H1 (cell line): ENCODE results near the gene RMDN2. TPM values are rescaled to one million over a fixed set of nuclear protein-coding genes. Genes with fewer than 3 reads are reported as not detected.
A peak's percentile ranks its signal among the peaks of the same experiment; 100 is the strongest.

ENCODE experiments used
- CTCF ChIA-PET: fragments of 300-600 bp; sonication (Branson Sonifier 250); formaldehyde crosslinking; loops from one replicate; lab custom pipeline; 2021; ENCODE audit not compliant: partially characterized antibody; lab: Charles Lee
- POLR2A ChIA-PET: fragments of 300-600 bp; sonication (Branson Sonifier 250); formaldehyde crosslinking; loops from one replicate; lab custom pipeline; 2021; ENCODE audit warnings: inconsistent platforms; ENCODE audit not compliant: partially characterized antibody; lab: Charles Lee
- DNase-seq, 2 experiments: peaks; one replicate each; pipeline versions ENCODE4 v3.0.0 to v3.0.0-alpha.2; 2010 to 2022; ENCODE audit warnings: low spot score in 2 of 2, low read depth in 1 of 2, mixed read lengths in 1 of 2
- FAIRE-seq: peaks from 2 replicates; lab custom pipeline; 2011; peaks lifted over from hg19 to GRCh38; lab: Jason Lieb, UNC
- H2AFZ ChIP-seq: 2 replicates; pipeline ENCODE4 v1.8.1; 2012; ENCODE audit warnings: low read length, inconsistent platforms
- H2AK5ac ChIP-seq: 2 replicates; pipeline ENCODE4 v1.6.1; 2013; ENCODE audit warnings: low read depth, low read length
- H2BK120ac ChIP-seq: replicated peaks from 2 replicates; pipeline ENCODE3; 2013; ENCODE audit warnings: low read depth, low read length, inconsistent platforms
- H2BK12ac ChIP-seq: 2 replicates; pipeline ENCODE4 v1.6.1; 2013; ENCODE audit warnings: low read depth, low read length
- H2BK15ac ChIP-seq: 2 replicates; pipeline ENCODE4 v1.6.1; 2013; ENCODE audit warnings: low read length
- H2BK20ac ChIP-seq: 2 replicates; pipeline ENCODE4 v1.6.1; 2013; ENCODE audit warnings: low read length
- H2BK5ac ChIP-seq: 2 replicates; pipeline ENCODE4 v1.6.1; 2013; ENCODE audit warnings: low read depth, low read length
- H3K14ac ChIP-seq: 2 replicates; pipeline ENCODE4 v1.6.1; 2013; ENCODE audit warnings: inconsistent platforms; ENCODE audit not compliant: insufficient read length
- H3K18ac ChIP-seq: 2 replicates; pipeline ENCODE4 v1.6.1; 2013; ENCODE audit warnings: low read length; ENCODE audit errors: extremely low read depth
- H3K23ac ChIP-seq: 2 replicates; pipeline ENCODE4 v1.6.1; 2013; ENCODE audit warnings: inconsistent platforms; ENCODE audit not compliant: insufficient read length
- H3K23me2 ChIP-seq: 2 replicates; pipeline ENCODE4 v1.6.1; 2013; ENCODE audit warnings: low read depth, low read length
- H3K27ac ChIP-seq: 2 replicates; pipeline ENCODE4 v1.6.1; 2011; ENCODE audit warnings: low read depth, low read length, inconsistent platforms
- H3K27me3 ChIP-seq, 4 experiments: replicated peaks in 1 of 4; 1 replicate in 1 of 4; 2 replicates in 3 of 4; pipeline versions ENCODE4 v1.6.1 to v1.8.1; 2011 to 2013; ENCODE audit warnings: low read length in 3 of 4, mild to moderate bottlenecking in 3 of 4, inconsistent platforms in 2 of 4, mixed read lengths in 2 of 4, moderate library complexity in 1 of 4; ENCODE audit not compliant: control insufficient read depth in 3 of 4, insufficient read depth in 3 of 4; ENCODE audit errors: extremely low read depth in 1 of 4
- H3K36me3 ChIP-seq, 4 experiments: 2 replicates each; pipeline versions ENCODE4 v1.6.1 to v1.8.1; 2011 to 2013; ENCODE audit warnings: mild to moderate bottlenecking in 4 of 4, low read length in 3 of 4, moderate library complexity in 2 of 4, control low read depth in 1 of 4, inconsistent platforms in 1 of 4; ENCODE audit not compliant: insufficient read depth in 4 of 4, control insufficient read depth in 2 of 4
- H3K4ac ChIP-seq: replicated peaks from 2 replicates; pipeline ENCODE3; 2013; ENCODE audit warnings: low read length, low read depth, mixed read lengths, inconsistent platforms; ENCODE audit not compliant: insufficient read length
- H3K4me1 ChIP-seq, 4 experiments: replicated peaks in 1 of 4; 1 replicate in 1 of 4; 2 replicates in 3 of 4; pipeline versions ENCODE4 v1.6.1 to v1.8.1; 2011 to 2013; ENCODE audit warnings: low read length in 3 of 4, inconsistent platforms in 2 of 4, mixed read lengths in 1 of 4; ENCODE audit not compliant: insufficient read depth in 4 of 4, control insufficient read depth in 3 of 4
- H3K4me2 ChIP-seq, 2 experiments: 2 replicates each; pipeline versions ENCODE4 v1.6.1 to v1.8.1; 2011 to 2013; ENCODE audit warnings: low read depth in 2 of 2, low read length in 2 of 2, control low read depth in 1 of 2, inconsistent platforms in 1 of 2, mild to moderate bottlenecking in 1 of 2; ENCODE audit not compliant: insufficient read depth in 1 of 2
- H3K4me3 ChIP-seq, 4 experiments: fragments of 200-600, 300-600 bp in 1 of 4; sonication (generic), shearing (Covaris generic), sonication (Bioruptor Twin) in 1 of 4; 2 replicates each; pipeline versions ENCODE4 v1.5.1 to v1.8.1; 2011 to 2016; ENCODE audit warnings: low read length in 4 of 4, low read depth in 3 of 4, control low read depth in 2 of 4, inconsistent platforms in 2 of 4, mild to moderate bottlenecking in 2 of 4, mixed read lengths in 1 of 4, moderate library complexity in 1 of 4; ENCODE audit not compliant: insufficient read depth in 2 of 4; ENCODE audit errors: extremely low read depth in 1 of 4
- H3K56ac ChIP-seq: replicated peaks from 2 replicates; pipeline ENCODE3; 2013; ENCODE audit warnings: low read depth, mild to moderate bottlenecking, mixed read lengths, low read length, inconsistent platforms; ENCODE audit not compliant: insufficient read length
- H3K79me1 ChIP-seq: 2 replicates; pipeline ENCODE4 v1.6.1; 2013; ENCODE audit warnings: low read depth, low read length, control low read depth
- H3K79me2 ChIP-seq, 2 experiments: 2 replicates each; pipeline versions ENCODE4 v1.6.1 to v1.8.1; 2012 to 2013; ENCODE audit warnings: low read length in 2 of 2, mild to moderate bottlenecking in 2 of 2, inconsistent platforms in 1 of 2; ENCODE audit not compliant: insufficient read depth in 2 of 2, control insufficient read depth in 1 of 2
- H3K9ac ChIP-seq, 4 experiments: replicated peaks in 1 of 4; 1 replicate in 1 of 4; 2 replicates in 3 of 4; pipeline versions ENCODE4 v1.6.1 to v1.8.1; 2011 to 2013; ENCODE audit warnings: low read depth in 3 of 4, low read length in 3 of 4, control low read depth in 2 of 4, mild to moderate bottlenecking in 2 of 4, moderate library complexity in 2 of 4, inconsistent platforms in 1 of 4; ENCODE audit errors: extremely low read depth in 1 of 4
- H3K9me3 ChIP-seq, 2 experiments: 2 replicates each; pipeline versions ENCODE4 v1.6.1 to v1.8.1; 2012 to 2013; ENCODE audit warnings: mild to moderate bottlenecking in 2 of 2, moderate library complexity in 2 of 2, control low read depth in 1 of 2, inconsistent platforms in 1 of 2, low read depth in 1 of 2, low read length in 1 of 2, mixed read lengths in 1 of 2; ENCODE audit not compliant: insufficient read depth in 2 of 2
- H4K20me1 ChIP-seq, 2 experiments: replicated peaks in 1 of 2; 2 replicates each; pipeline versions ENCODE3 to v1.8.1; 2011 to 2013; ENCODE audit warnings: inconsistent platforms in 2 of 2, low read length in 2 of 2, mild to moderate bottlenecking in 1 of 2; ENCODE audit not compliant: insufficient read depth in 2 of 2, control insufficient read depth in 1 of 2
- H4K5ac ChIP-seq: 2 replicates; pipeline ENCODE4 v1.6.1; 2013; ENCODE audit warnings: low read length, low read depth, mixed read lengths, inconsistent platforms; ENCODE audit not compliant: insufficient read length
- H4K8ac ChIP-seq: 2 replicates; pipeline ENCODE4 v1.8.0; 2013; ENCODE audit warnings: mild to moderate bottlenecking, moderate library complexity, low read length, inconsistent platforms; ENCODE audit not compliant: insufficient read depth; ENCODE audit errors: extremely low read depth
- H4K91ac ChIP-seq: replicated peaks from 2 replicates; pipeline ENCODE3; 2013; ENCODE audit warnings: low read length, mixed read lengths, inconsistent platforms; ENCODE audit not compliant: insufficient read length
- CTBP2 ChIP-seq: IDR thresholded peaks from 2 replicates; pipeline ENCODE4 v1.7.0; 2011; ENCODE audit warnings: borderline replicate concordance, mild to moderate bottlenecking, moderate library complexity, mixed read lengths, low read length; ENCODE audit not compliant: insufficient read depth, insufficient read length
- E2F6 ChIP-seq: IDR thresholded peaks from 2 replicates; pipeline ENCODE4 v1.6.1; 2012; ENCODE audit warnings: inconsistent platforms
- FOSL1 ChIP-seq: IDR thresholded peaks from 2 replicates; pipeline ENCODE4 v1.6.1; 2011; ENCODE audit warnings: mild to moderate bottlenecking, low read depth, low read length, moderate library complexity; ENCODE audit not compliant: insufficient read depth
- GABPA ChIP-seq: IDR thresholded peaks from 2 replicates; pipeline ENCODE4 v1.6.1; 2011; ENCODE audit warnings: mild to moderate bottlenecking, low read length, moderate library complexity, borderline replicate concordance; ENCODE audit not compliant: insufficient read depth
- HDAC2 ChIP-seq, 2 experiments: fragments of 300-600 bp in 1 of 2; sonication (generic) in 1 of 2; IDR thresholded peaks; 2 replicates each; pipeline ENCODE4 v1.6.1; 2011 to 2012; ENCODE audit warnings: low read depth in 2 of 2, low read length in 2 of 2, mild to moderate bottlenecking in 2 of 2, moderate library complexity in 2 of 2, borderline replicate concordance in 1 of 2, inconsistent platforms in 1 of 2
- POLR2AphosphoS5 ChIP-seq: IDR thresholded peaks from 2 replicates; pipeline ENCODE4 v1.6.1; 2011; ENCODE audit warnings: low read depth, low read length
- SP2 ChIP-seq: IDR thresholded peaks from 2 replicates; pipeline ENCODE4 v1.6.1; 2012; ENCODE audit warnings: mild to moderate bottlenecking, low read length, inconsistent platforms
- TCF12 ChIP-seq: IDR thresholded peaks from 2 replicates; pipeline ENCODE4 v1.6.1; 2011; ENCODE audit warnings: low read depth, mild to moderate bottlenecking, low read length
- YY1 ChIP-seq: IDR thresholded peaks from 2 replicates; pipeline ENCODE4 v1.6.1; 2011; ENCODE audit warnings: low read depth, mild to moderate bottlenecking, low read length
- WGBS, 2 experiments: shearing (Covaris generic) in 1 of 2; methylation state at CpG; one replicate each; pipeline versions ENCODE4 v1.1.6 to v1.1.7; 2013 to 2015; ENCODE audit warnings: low lambda C conversion rate in 2 of 2, mixed read lengths in 2 of 2, inconsistent platforms in 1 of 2, low coverage in 1 of 2, missing lambda C conversion rate in 1 of 2; ENCODE audit not compliant: insufficient replicate concordance in 2 of 2, insufficient coverage in 1 of 2, insufficient read length in 1 of 2; ENCODE audit errors: extremely low coverage in 1 of 2, missing lambda C conversion rate in 1 of 2; 5-methylcytosine and 5-hydroxymethylcytosine counted together
- polyA plus RNA-seq, 7 experiments: library from polyadenylated mRNA; depleted of rRNA in 3 of 7; stranded (reverse) in 5 of 7; unstranded in 2 of 7; fragments of >200 nt in 5 of 7; fragments of 200-250 nt in 2 of 7; gene quantifications; 1 replicate in 5 of 7; 2 replicates in 1 of 7; 4 replicates in 1 of 7; pipeline versions ENCODE4 v1.2.1 to v1.2.3, GENCODE V29; 2011 to 2013; ENCODE audit warnings: missing spikeins in 2 of 7, mixed read lengths in 2 of 7
- total RNA-seq: library from RNA; stranded (reverse); fragmentation: NEBNext Ultra II Directional; extraction: Animal tissue kit (Norgen Biotek cat#: 25700); gene quantifications from 2 replicates; pipeline ENCODE4 v1.2.1, GENCODE V29; 2021

RMDN2 gene
- total and polyA plus RNA-seq, 2 of the 8 experiments (the other 6 are each of a cell fraction or from before 2014, with no cell fraction given), result 0.53 to 3.0 TPM

DNA sequence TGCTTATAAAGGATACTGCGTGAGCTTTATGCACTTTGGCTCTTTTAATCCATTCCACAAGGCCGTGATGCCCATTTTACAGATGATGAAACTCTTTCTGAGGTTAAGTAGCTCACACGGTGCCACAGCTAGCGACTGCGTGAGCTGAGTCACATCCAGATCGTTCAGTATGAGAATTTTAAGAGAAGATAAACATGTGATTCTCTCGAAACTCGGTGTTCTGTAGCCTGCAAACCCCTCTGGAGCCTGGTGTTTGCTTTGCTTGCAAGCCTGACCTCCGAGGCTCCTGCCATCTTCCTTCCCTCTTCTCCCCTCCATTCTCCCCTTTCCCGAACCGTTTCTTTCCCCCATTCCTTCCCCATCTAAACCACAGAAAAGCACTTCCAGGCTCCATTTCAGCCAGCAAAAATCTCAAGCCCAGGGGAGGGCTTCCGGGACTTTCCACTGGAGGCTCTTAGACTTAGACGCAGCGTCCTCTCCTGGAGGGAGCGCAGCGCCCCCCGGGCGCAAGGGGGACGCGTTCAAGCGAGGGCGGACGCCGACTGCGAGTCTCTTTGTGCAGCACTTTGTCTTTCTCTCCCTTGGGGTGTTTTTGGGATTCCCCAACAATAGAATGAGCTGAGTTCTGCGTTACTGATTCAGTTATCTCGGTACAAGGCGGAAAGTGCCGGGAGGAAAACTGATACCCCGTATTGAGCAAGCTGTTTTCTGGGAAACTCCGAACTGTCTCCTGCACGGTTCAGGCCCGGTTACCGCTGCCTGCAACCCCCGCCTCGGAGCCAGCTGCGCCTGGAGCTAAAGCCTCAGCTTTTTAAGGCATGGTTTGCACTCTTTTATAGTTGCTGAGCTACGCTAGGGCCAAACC is 112.9 kb downstream of the RMDN2 start:
- ChIA-PET CTCF (interaction anchor here (0.6 to 2.6 kb wide), 16 partner anchors 9 to 955 kb away, joined by 3 to 11 read pairs (median 4); no protein-coding TSS in a partner anchor), POLR2A (interaction anchor here (1.1 kb wide), 1 partner anchor 17 kb away, joined by 3 read pairs; no protein-coding TSS in a partner anchor)
- H2AK5ac ChIP-seq, result no peak overlapping the region
- peak overlapping the region; percentile 21; the same call in 1 of the 2 replicates for H2BK12ac ChIP-seq
- H4K91ac ChIP-seq, result no peak overlapping the region
- H4K8ac ChIP-seq, result no peak overlapping the region; the same call in 1 of the 2 replicates
- no peaks in the 10 kb centered on the region for H3K79me1 ChIP-seq
- H3K23me2 ChIP-seq, result peaks cover 1% of the 10 kb centered on the region; the same call in 1 of the 2 replicates
- peak overlapping the region; percentile 100 for H2AFZ ChIP-seq
- FAIRE-seq (no peak), DNase-seq (peak in 1 of 2 experiments; percentile 69)
- no peak overlapping the region for H3K14ac ChIP-seq
- H3K23ac ChIP-seq, result no peak overlapping the region
- peaks cover 0 to 12% (median 5%) of the 10 kb centered on the region in 4 experiments; a peak in 6 of 7 replicates for H3K27me3 ChIP-seq
- H3K18ac ChIP-seq, result peak overlapping the region; percentile 88
- H2BK15ac ChIP-seq, result no peak overlapping the region; the same call in none of the 2 replicates
- H3K4me3 ChIP-seq, result peak overlapping the region; percentile 26 to 53 (median 36); a peak in 6 of 8 replicates
- no peaks in the 10 kb centered on the region for H3K9me3 ChIP-seq
- 26% methylated on average over 33 of the region's 38 CpGs; no CpG with 5 or more reads in 1 of the 2 experiments for WGBS, 2 experiments
- peak overlapping the region in 2 of 4 experiments; percentile 28 to 48; a peak in 3 of 7 replicates for H3K9ac ChIP-seq
- no peaks in the 10 kb centered on the region for H3K36me3 ChIP-seq
- no peak overlapping the region for H3K4ac ChIP-seq
- peaks cover 0 to 3% (median 3%) of the 10 kb centered on the region in 4 experiments; a peak in 3 of 7 replicates for H3K4me1 ChIP-seq
- H3K56ac ChIP-seq, result no peak overlapping the region
- H2BK20ac ChIP-seq, result no peak overlapping the region
- no peaks in the 10 kb centered on the region for H3K79me2 ChIP-seq
- peak overlapping the region; percentile 71 to 77 for H3K4me2 ChIP-seq
- no peaks in the 10 kb centered on the region for H4K20me1 ChIP-seq
- no peak overlapping the region for H4K5ac ChIP-seq
- H2BK120ac ChIP-seq, result no peak overlapping the region
- no peak overlapping the region for H3K27ac ChIP-seq
- no peak overlapping the region; the same call in 1 of the 2 replicates for H2BK5ac ChIP-seq
- TF ChIP-seq GABPA, result 0 out of 2 replicates have a peak, but pooled peaks have one; percentile 43
- no peak for TF ChIP-seq CTBP2
- TF ChIP-seq FOSL1, result no peak
- no peak for TF ChIP-seq POLR2AphosphoS5
- TF ChIP-seq E2F6, result no peak
- 0 out of 2 replicates have a peak, but pooled peaks have one; percentile 55 for TF ChIP-seq YY1
- no peak for TF ChIP-seq SP2
- peak in 1 of 2 experiments; percentile 79; a peak in 2 of 4 replicates for TF ChIP-seq HDAC2 (IDR thresholded peaks at IDR 0.05; ENCODE audit: borderline replicate concordance in 1 of 2, low read depth in 2 of 2, low read length in 2 of 2)
- TF ChIP-seq TCF12, result no peak
